IPS-18a (cell line): ENCODE data around the gene NUDT8.
"Not testable (repeated sequence)": the region's sequence is repeated elsewhere in the genome, so short reads cannot be mapped to it uniquely, and the experiment has no call there.

Experiments
- H3K27ac ChIP-seq: one replicate; pipeline ENCODE4 v1.5.1; 2013; ENCODE audit warnings: low read length
- H3K27me3 ChIP-seq: one replicate; pipeline ENCODE4 v1.6.1; 2013; ENCODE audit warnings: mild to moderate bottlenecking, low read length; ENCODE audit not compliant: control insufficient read depth, insufficient read depth
- H3K36me3 ChIP-seq: one replicate; pipeline ENCODE4 v1.6.1; 2013; ENCODE audit warnings: low read depth, low read length; ENCODE audit not compliant: control insufficient read depth
- H3K4me1 ChIP-seq: one replicate; pipeline ENCODE4 v1.6.1; 2013; ENCODE audit warnings: low read depth, low read length; ENCODE audit not compliant: control insufficient read depth
- H3K4me3 ChIP-seq: one replicate; pipeline ENCODE4 v1.5.1; 2013; ENCODE audit warnings: low read length
- H3K9ac ChIP-seq: one replicate; pipeline ENCODE4 v1.6.1; 2013; ENCODE audit warnings: mild to moderate bottlenecking, low read length, moderate library complexity
- H3K9me3 ChIP-seq: one replicate; pipeline ENCODE4 v1.6.1; 2013; ENCODE audit warnings: low read depth, low read length; ENCODE audit not compliant: control insufficient read depth

The NUDT8 gene

DNA sequence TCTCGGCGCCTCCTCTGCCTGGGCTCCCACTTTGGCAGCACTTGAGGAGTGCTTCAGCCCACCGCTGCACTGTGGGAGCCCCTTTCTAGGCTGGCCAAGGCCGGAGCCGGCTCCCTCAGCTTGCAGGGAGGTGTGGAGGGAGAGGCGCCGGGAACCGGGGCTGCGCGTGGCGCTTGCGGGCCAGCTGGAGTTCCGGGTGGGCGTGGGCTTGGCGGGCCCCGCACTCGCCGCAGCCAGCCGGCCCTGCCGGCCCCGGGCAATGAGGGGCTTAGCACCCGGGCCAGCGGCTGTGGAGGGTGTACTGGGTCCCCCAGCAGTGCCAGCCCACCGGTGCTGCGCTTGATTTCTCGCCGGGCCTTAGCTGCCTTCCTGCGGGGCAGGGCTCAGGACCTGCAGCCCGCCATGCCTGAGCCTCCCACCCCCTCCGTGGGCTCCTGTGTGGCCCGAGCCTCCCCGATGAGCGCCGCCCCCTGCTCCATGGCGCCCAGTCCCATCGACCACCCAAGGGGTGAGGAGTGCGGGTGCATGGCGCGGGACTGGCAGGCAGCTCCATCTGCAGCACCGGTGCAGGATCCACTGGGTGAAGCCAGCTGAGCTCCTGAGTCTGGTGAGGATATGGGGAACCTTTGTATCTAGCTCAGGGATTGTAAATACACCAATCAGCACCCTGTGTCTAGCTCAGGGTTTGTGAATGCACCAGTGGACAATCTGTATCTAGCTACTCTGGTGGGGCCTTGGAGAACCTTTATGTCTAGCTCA is 10.7 kb downstream of the NUDT8 start:
- not testable (repeated sequence) for H3K27ac ChIP-seq, H3K9ac ChIP-seq, H3K36me3 ChIP-seq, H3K9me3 ChIP-seq
- Histone ChIP-seq H3K4me1 (peaks cover 27% of the 10 kb centered on the region), H3K27me3 (peaks cover 16% of the 10 kb centered on the region), H3K4me3 (peak overlapping the region; percentile 75)

DNA sequence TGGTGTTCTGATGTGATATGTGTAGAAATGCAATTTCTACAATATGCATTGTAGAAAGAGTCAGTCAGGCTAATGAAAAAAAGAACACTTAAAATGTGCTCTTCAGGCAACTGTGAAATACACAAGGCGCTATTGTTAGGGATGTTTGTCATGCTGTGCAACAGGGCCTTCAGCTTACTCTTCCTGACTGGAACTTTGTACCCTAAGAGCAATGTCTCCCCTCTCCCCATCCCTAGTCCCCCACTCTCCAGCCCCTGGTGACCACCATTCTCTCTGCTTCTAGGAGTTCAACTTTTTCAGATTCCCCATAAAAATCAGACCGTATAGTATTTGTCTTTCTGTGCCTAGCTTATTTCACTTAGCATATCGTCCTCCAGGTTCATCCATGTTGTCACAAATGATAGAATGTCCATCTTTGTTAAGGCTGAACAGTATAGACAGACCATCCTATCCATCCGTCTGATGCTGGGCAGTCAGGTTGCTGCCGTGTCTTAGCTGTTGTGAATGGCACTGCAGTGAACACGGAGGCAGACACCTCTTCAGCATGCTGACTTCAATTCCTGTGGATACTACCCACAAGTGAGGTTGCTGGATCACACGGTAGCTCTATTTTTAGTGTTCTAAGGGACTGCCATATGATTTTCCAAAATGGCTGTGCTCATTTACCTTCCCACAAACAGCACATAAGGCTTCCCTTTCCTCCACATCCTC is 12.3 kb downstream of the NUDT8 start:
- Histone ChIP-seq H3K27me3 (peaks cover 16% of the 10 kb centered on the region), H3K9me3 (no peaks in the 10 kb centered on the region), H3K9ac (no peak overlapping the region), H3K4me1 (peaks cover 28% of the 10 kb centered on the region), H3K27ac (no peak overlapping the region), H3K4me3 (peak overlapping the region; percentile 16), H3K36me3 (no peaks in the 10 kb centered on the region)

DNA sequence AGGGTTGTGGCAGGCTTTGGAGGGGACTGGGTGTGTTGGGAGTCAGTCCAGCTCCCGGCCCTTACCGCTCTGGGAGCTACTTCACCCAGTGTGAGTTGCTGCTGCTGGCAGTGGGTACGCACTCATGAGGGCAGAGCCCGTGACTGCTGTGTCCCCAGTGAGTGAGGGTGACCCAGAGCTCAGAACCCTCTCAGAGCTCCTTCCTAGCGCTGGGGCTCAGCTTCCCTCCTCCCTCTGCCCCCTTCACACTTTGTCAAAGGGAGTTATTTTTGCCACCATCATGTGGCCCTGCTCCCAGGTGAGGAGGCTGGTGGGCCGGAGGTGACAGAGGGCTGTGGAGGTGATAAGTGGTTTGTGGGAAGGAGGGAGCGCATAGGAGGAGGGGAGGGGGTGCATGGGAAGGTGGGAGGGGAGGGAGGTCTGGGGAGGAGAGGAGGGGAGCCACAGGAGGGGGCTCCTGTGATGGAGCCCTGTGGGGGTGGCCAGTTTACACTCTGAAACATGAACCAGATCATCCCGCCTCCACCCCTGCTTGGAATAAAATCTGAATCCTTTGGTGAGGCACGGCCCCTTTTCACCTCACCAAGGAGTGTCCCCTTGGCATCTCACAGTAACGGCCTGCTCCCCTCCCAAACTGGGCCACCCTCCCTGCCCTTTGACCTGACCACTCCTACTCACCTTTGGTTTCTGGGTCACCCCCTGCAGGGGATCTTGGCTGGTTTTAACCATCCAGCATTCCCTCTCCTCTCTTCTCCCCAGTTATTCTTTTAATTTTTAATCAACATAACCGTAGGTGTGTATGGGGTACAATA is 13.1 kb downstream of the NUDT8 start:
- Histone ChIP-seq H3K9me3 (no peaks in the 10 kb centered on the region), H3K27me3 (peaks cover 16% of the 10 kb centered on the region), H3K27ac (no peak overlapping the region), H3K36me3 (peaks cover 1% of the 10 kb centered on the region), H3K4me3 (peak overlapping the region; percentile 16), H3K4me1 (peaks cover 28% of the 10 kb centered on the region), H3K9ac (no peak overlapping the region)

DNA sequence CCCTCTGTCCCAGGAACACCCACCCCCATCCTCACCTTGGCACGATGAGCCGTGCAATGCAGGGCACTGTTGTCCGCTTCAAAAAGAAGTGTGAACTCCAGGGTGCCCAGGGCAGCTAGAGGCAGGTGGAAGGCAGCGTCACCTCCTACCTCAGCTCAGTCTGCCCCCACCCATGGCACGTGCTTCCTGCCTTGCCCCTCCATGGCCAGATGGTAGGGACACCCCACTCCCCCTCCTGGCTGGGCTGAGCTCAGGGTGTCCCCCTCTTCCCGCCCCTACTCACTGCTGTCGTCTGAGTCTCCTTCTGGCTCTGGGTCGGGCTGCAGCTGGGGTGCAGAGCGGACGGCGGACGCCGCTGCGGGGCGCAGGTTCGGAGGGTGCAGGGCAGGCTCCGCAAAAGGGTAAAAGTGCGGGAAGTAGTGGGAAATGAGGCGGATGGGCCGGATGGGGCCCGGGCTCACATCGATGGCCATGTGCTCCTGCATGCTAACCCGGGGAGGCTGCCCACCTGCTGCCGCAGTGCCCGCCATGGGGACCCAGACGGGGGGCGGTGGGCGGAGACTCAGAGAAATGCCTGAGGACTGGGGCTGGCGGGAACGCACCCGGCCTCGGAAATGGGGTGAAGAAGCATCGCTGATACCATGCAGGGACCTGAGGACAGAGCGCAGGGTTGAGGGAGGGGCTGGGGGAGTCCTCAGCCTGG is 13.9 kb downstream of the NUDT8 start:
- Histone ChIP-seq H3K4me1 (peaks cover 28% of the 10 kb centered on the region), H3K9ac (no peak overlapping the region), H3K36me3 (peaks cover 4% of the 10 kb centered on the region), H3K4me3 (no peak overlapping the region), H3K9me3 (no peaks in the 10 kb centered on the region), H3K27ac (no peak overlapping the region), H3K27me3 (peaks cover 16% of the 10 kb centered on the region)

DNA sequence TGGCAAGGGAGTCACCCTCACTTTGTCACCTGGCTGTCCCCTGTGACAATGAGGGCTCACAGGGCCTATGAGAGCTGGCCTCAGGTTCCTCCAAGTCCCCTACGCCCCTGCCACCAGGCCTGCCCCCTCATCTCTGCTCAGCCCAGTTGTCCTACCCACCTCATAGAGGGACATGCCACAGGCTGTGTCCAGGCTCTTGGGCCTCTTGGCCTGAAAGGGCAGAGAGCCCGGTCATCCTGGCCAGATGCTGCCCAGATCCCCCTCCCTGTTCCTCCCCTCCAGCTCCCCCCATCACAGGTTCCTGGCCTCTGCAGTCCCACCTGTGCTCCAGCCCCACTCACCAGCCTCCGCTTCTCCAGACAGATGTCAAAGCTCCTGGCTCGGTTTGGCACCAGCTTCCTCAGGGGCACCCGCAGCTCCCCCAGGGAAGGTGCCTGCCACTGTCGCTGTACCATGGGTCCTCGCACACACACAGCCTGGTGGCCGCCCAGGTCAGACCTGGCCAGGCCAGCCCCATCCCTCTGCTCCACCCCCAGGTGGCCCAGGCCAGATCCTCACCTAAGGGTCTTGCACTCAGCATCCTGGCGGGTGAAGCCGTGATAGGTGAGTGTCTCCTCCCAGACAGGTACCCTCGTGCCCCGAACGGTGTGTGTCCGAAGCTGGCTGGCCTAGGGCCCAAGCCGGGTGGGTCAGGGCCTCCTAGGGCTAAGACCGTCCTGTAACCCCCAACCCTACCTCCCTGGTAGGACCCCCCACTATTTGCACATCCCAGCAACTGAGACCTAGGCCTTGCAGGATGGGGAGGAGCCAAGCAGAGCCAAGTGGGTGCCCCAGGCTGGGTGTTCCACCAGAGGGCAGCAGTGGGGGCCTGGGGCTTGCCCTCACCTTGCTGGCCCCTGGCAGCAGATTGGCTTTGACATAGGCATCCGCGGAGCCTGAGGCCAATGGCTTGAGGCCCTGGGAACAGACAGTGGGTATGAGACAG is 14.7 kb downstream of the NUDT8 start:
- H3K4me3 ChIP-seq = no peak overlapping the region
- peaks cover 28% of the 10 kb centered on the region for H3K4me1 ChIP-seq
- H3K36me3 ChIP-seq = peaks cover 9% of the 10 kb centered on the region
- H3K9me3 ChIP-seq = no peaks in the 10 kb centered on the region
- no peak overlapping the region for H3K9ac ChIP-seq
- H3K27me3 ChIP-seq = peaks cover 16% of the 10 kb centered on the region
- H3K27ac ChIP-seq = no peak overlapping the region

DNA sequence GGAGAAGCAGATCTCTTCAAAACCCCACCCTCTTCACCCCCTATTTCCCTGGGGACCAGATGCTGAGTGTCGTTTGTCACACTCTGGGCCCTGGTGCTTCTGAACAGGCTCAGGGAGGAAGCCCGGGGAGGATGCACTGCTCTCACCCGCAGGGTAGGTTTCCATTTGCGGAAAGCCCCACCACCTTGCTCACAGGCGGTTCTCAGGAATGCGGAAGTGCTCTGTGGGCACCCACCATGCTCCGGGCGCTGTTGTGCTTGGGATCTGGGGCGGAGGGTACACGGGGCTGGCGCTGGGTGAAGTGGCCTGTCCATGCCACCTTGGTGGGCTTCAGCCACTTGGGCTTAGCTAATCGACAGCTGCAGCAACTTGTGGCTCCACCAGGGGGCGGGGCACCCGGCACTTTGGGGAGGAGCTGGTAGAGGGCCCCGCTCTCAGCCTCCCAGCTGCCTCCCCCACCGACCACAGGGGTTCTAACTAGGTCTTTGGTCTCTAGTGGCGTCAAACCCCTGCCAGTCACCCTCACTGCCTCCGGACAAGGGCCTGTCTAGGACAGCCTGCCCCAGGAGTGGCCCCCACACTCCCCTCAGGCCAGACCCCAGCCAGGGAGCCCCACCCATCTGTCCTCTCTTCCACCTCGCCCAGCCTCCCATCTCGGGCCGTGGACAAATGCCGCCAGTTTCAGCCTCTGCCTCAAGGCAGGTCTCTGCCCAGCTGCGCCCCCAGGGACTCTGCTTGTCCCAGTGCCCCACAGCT is 15.6 kb downstream of the NUDT8 start:
- no peak overlapping the region for H3K9ac ChIP-seq
- no peaks in the 10 kb centered on the region for H3K9me3 ChIP-seq
- H3K36me3 ChIP-seq = peaks cover 18% of the 10 kb centered on the region
- no peak overlapping the region for H3K4me3 ChIP-seq
- H3K27ac ChIP-seq = no peak overlapping the region
- H3K4me1 ChIP-seq = peaks cover 28% of the 10 kb centered on the region
- H3K27me3 ChIP-seq = peaks cover 16% of the 10 kb centered on the region

DNA sequence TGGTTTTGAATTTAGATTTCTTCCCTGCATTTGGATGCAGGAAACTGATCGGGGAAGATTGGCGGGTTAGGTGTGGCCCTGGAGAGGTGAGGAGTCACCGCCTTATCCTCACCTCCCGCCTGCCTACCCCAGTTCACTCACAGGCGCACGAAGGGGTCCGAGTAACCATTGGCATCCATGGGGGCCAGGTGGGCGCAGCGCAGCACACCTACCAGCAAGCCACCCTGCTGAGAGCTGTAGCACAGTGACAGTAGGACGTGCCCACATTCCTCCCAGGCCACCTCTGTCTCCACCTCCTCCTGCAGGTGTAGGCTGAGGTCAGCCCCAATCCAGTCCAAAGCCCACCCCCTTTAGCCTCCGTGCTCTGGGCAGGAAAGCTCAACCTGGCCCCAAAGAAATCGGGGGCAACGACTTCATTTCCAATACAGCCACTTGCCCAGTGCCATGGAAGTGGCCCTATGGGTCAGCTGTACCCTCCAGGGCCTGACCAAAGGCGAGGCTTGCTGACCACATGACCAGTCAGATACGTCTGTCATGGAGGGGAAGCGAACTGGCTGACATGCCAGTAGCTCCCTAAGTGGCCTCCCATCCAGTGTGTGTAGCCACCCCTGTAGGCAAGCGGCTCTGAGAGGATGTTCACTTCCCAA is 16.3 kb downstream of the NUDT8 start:
- no peak overlapping the region for H3K9ac ChIP-seq
- no peak overlapping the region for H3K4me3 ChIP-seq
- no peaks in the 10 kb centered on the region for H3K9me3 ChIP-seq
- H3K36me3 ChIP-seq = peaks cover 25% of the 10 kb centered on the region
- H3K27ac ChIP-seq = no peak overlapping the region
- H3K27me3 ChIP-seq = peaks cover 13% of the 10 kb centered on the region
- peaks cover 28% of the 10 kb centered on the region for H3K4me1 ChIP-seq

DNA sequence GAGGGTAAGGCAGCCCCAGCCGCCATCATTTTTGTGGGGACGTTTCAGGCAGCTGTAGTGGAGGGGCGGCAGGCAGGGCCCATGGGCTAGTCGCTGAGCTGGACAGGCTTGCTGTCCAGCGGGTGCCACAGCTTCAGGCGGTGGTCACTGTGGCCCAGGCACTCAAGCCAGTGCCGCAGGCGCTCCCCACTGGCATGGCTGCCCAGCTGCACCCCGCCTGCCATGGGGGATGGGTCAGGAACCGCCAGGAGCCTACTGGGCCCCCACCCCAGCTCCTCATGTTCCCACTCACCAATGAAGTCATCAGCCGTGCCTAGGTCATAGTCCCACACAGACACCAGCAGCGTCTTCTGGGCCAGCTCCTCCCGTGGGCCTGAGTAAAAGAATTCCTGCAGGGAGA is 17.0 kb downstream of the NUDT8 start:
- H3K4me3 ChIP-seq = no peak overlapping the region
- H3K36me3 ChIP-seq = peaks cover 25% of the 10 kb centered on the region

DNA sequence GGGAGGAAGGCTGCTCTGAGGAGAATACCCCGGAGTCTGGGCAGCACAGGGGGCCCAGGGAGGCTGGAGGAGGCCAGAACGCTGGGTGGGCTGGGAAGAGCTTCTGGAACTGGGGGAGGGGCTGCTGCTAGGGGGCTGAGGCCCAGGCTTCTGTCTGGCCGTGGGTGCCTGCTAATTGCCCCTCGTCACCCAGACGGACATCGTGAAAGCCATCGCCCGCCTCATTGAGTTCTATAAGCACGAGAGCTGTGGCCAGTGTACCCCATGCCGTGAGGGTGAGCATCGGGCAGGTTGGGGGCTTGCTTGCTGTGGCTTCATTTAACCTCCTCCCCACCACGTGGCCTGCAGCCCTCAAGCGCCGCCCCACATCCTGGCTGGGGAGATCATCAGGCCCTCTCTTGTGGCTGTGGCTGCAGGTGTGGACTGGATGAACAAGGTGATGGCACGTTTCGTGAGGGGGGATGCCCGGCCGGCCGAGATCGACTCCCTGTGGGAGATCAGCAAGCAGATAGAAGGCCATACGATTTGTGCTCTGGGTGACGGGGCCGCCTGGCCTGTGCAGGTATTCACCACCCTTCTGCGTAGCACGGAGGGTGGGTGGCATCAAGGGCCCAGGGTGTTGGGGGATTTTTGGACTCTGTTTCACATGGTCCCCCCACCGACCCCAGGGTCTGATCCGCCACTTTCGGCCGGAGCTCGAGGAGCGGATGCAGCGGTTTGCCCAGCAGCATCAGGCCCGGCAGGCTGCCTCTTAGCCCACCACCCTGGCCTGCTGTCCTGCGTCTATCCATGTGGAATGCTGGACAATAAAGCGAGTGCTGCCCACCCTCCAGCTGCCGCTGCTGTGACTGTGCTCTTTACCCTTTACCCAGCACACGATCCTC is 17.8 kb downstream of the NUDT8 start:
- H3K9ac ChIP-seq = no peak overlapping the region
- H3K27ac ChIP-seq = no peak overlapping the region
- no peaks in the 10 kb centered on the region for H3K9me3 ChIP-seq
- no peaks in the 10 kb centered on the region for H3K27me3 ChIP-seq
- peaks cover 20% of the 10 kb centered on the region for H3K4me1 ChIP-seq
- peaks cover 25% of the 10 kb centered on the region for H3K36me3 ChIP-seq
- no peak overlapping the region for H3K4me3 ChIP-seq

More for the DNA sequence above, 17.0 kb downstream of the NUDT8 start:
- H3K4me1 ChIP-seq = peaks cover 25% of the 10 kb centered on the region
- H3K27me3 ChIP-seq = peaks cover 6% of the 10 kb centered on the region
- H3K9me3 ChIP-seq = no peaks in the 10 kb centered on the region
- H3K27ac ChIP-seq = no peak overlapping the region
- H3K9ac ChIP-seq = no peak overlapping the region
